ENCODE measurements around the gene CNTNAP2. TPM values are rescaled to one million over a fixed set of nuclear protein-coding genes. Genes with fewer than 3 reads are reported as not detected.

The CNTNAP2 gene
- total RNA-seq, 1 donor from 2014 or later = 5.4 TPM

- H3K4me1 Mint-ChIP-seq (ENCODE audit: unreplicated experiment) = peaks cover under 1% of the 10 kb centered on the region
- no peak for DNase-seq (ENCODE audit: low spot score)
Measured at GRCh38 chr7:148397056-148397455, 2280.5 kb downstream of the CNTNAP2 start.

GRCh38 chr7:148397551-148397950 lies 2280.9 kb downstream of the CNTNAP2 start:
- H3K27me3 Mint-ChIP-seq (ENCODE audit: unreplicated experiment) = peaks cover 4% of the 10 kb centered on the region
- no peaks in the 10 kb centered on the region for H3K9me3 Mint-ChIP-seq (ENCODE audit: unreplicated experiment)
- no peaks in the 10 kb centered on the region for H3K36me3 Mint-ChIP-seq (ENCODE audit: low read depth, unreplicated experiment)
- DNase-seq (ENCODE audit: low spot score) = no peak
- H3K4me3 Mint-ChIP-seq (ENCODE audit: unreplicated experiment) = no peak overlapping the region
- H3K27ac Mint-ChIP-seq (ENCODE audit: unreplicated experiment) = no peak overlapping the region
- TF ChIP-seq, protein P1, sequence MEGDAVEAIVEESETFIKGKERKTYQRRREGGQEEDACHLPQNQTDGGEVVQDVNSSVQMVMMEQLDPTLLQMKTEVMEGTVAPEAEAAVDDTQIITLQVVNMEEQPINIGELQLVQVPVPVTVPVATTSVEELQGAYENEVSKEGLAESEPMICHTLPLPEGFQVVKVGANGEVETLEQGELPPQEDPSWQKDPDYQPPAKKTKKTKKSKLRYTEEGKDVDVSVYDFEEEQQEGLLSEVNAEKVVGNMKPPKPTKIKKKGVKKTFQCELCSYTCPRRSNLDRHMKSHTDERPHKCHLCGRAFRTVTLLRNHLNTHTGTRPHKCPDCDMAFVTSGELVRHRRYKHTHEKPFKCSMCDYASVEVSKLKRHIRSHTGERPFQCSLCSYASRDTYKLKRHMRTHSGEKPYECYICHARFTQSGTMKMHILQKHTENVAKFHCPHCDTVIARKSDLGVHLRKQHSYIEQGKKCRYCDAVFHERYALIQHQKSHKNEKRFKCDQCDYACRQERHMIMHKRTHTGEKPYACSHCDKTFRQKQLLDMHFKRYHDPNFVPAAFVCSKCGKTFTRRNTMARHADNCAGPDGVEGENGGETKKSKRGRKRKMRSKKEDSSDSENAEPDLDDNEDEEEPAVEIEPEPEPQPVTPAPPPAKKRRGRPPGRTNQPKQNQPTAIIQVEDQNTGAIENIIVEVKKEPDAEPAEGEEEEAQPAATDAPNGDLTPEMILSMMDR (IDR thresholded peaks at IDR 0.05; ENCODE audit: unreplicated experiment) = no peak
- H3K4me1 Mint-ChIP-seq (ENCODE audit: unreplicated experiment) = peaks cover 4% of the 10 kb centered on the region

More at GRCh38 chr7:148397056-148397455, 2280.5 kb downstream of the CNTNAP2 start:
- TF ChIP-seq, protein P1 (IDR thresholded peaks at IDR 0.05; ENCODE audit: unreplicated experiment) = no peak
- H3K36me3 Mint-ChIP-seq (ENCODE audit: low read depth, unreplicated experiment) = no peaks in the 10 kb centered on the region
- H3K27ac Mint-ChIP-seq (ENCODE audit: unreplicated experiment) = no peak overlapping the region
- peaks cover 4% of the 10 kb centered on the region for H3K27me3 Mint-ChIP-seq (ENCODE audit: unreplicated experiment)
- no peaks in the 10 kb centered on the region for H3K9me3 Mint-ChIP-seq (ENCODE audit: unreplicated experiment)
- no peak overlapping the region for H3K4me3 Mint-ChIP-seq (ENCODE audit: unreplicated experiment)

- no peak for DNase-seq (ENCODE audit: low spot score)
- Mint-ChIP-seq H3K9me3 (ENCODE audit: unreplicated experiment) (no peaks in the 10 kb centered on the region), H3K4me3 (ENCODE audit: unreplicated experiment) (no peak overlapping the region), H3K36me3 (ENCODE audit: low read depth, unreplicated experiment) (no peaks in the 10 kb centered on the region), H3K4me1 (ENCODE audit: unreplicated experiment) (peaks cover 5% of the 10 kb centered on the region), H3K27ac (ENCODE audit: unreplicated experiment) (no peak overlapping the region), H3K27me3 (ENCODE audit: unreplicated experiment) (peaks cover 4% of the 10 kb centered on the region)
- TF ChIP-seq, protein P1 (IDR thresholded peaks at IDR 0.05; ENCODE audit: unreplicated experiment) = no peak
Measured at GRCh38 chr7:148397985-148398384, 2281.4 kb downstream of the CNTNAP2 start.

- H3K4me1 Mint-ChIP-seq (ENCODE audit: unreplicated experiment) = peaks cover 7% of the 10 kb centered on the region
Measured at GRCh38 chr7:148398844-148399365, 2282.3 kb downstream of the CNTNAP2 start.

DNA sequence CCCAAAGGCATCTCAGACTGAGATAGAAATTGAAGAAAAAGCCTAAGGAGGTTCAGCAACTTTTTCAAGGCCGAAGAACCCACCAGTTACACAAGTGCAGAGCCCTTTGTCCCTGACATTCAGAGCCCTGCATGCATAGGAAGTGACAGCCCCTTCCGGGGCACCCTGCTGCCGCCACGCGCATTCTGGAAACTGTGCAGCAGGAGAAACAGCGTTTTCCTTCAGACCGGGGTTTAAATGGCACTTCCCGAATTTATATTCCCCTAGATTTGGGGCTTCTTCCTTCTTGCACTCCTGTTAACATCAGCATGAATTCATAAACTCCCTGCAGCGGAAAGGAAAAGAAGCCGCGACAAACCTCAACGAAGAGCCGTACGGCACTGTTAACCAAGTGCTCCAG lies 2283.5 kb downstream of the CNTNAP2 start:
- DNase-seq (ENCODE audit: low spot score) = no peak

More at GRCh38 chr7:148398844-148399365, 2282.3 kb downstream of the CNTNAP2 start:
- peaks cover 4% of the 10 kb centered on the region for H3K27me3 Mint-ChIP-seq (ENCODE audit: unreplicated experiment)
- no peaks in the 10 kb centered on the region for H3K9me3 Mint-ChIP-seq (ENCODE audit: unreplicated experiment)
- no peak overlapping the region for H3K4me3 Mint-ChIP-seq (ENCODE audit: unreplicated experiment)
- no peak for DNase-seq (ENCODE audit: low spot score)
- no peaks in the 10 kb centered on the region for H3K36me3 Mint-ChIP-seq (ENCODE audit: low read depth, unreplicated experiment)
- H3K27ac Mint-ChIP-seq (ENCODE audit: unreplicated experiment) = no peak overlapping the region
- TF ChIP-seq, protein P1 (IDR thresholded peaks at IDR 0.05; ENCODE audit: unreplicated experiment) = no peak

More for the DNA sequence above, 2283.5 kb downstream of the CNTNAP2 start:
- peaks cover 7% of the 10 kb centered on the region for H3K4me1 Mint-ChIP-seq (ENCODE audit: unreplicated experiment)
- H3K27me3 Mint-ChIP-seq (ENCODE audit: unreplicated experiment) = peaks cover 4% of the 10 kb centered on the region
- no peak overlapping the region for H3K4me3 Mint-ChIP-seq (ENCODE audit: unreplicated experiment)
- no peak overlapping the region for H3K27ac Mint-ChIP-seq (ENCODE audit: unreplicated experiment)
- TF ChIP-seq, protein P1 (IDR thresholded peaks at IDR 0.05; ENCODE audit: unreplicated experiment) = no peak
- no peaks in the 10 kb centered on the region for H3K9me3 Mint-ChIP-seq (ENCODE audit: unreplicated experiment)
- no peaks in the 10 kb centered on the region for H3K36me3 Mint-ChIP-seq (ENCODE audit: low read depth, unreplicated experiment)
